HG03432 (cell line): ENCODE data around the gene DCLK2.

Experiments
- ATAC-seq: cut with Tn5 transposase; IDR thresholded peaks from one replicate; pipeline ENCODE4 v1.9.1; 2021; ENCODE audit warnings: mild to moderate bottlenecking, moderate library complexity; ENCODE audit not compliant: unreplicated experiment

DCLK2 gene

GRCh38 chr4:150234246-150234645, 156.0 kb downstream of the DCLK2 start:
- no peak for ATAC-seq

GRCh38 chr4:150235317-150235716, 157.1 kb downstream of the DCLK2 start:
- no peak for ATAC-seq

- ATAC-seq, result no peak
Observed at GRCh38 chr4:150235808-150236271, 157.6 kb downstream of the DCLK2 start.

- ATAC-seq, result no peak
Observed at GRCh38 chr4:150236626-150237025, 158.4 kb downstream of the DCLK2 start.

GRCh38 chr4:150237110-150237872, 159.0 kb downstream of the DCLK2 start:
- no peak for ATAC-seq

GRCh38 chr4:150238591-150238990, 160.3 kb downstream of the DCLK2 start:
- ATAC-seq, result no peak

GRCh38 chr4:150240011-150240410, 161.8 kb downstream of the DCLK2 start:
- ATAC-seq, result no peak

GRCh38 chr4:150242820-150243458, 164.7 kb downstream of the DCLK2 start:
- ATAC-seq, result no peak

GRCh38 chr4:150243932-150244331, 165.7 kb downstream of the DCLK2 start:
- no peak for ATAC-seq

- ATAC-seq, result no peak
Observed at GRCh38 chr4:150244600-150244999, 166.4 kb downstream of the DCLK2 start.

GRCh38 chr4:150247184-150247583, 168.9 kb downstream of the DCLK2 start:
- ATAC-seq, result no peak

- ATAC-seq, result no peak
Observed at GRCh38 chr4:150248181-150248580, 169.9 kb downstream of the DCLK2 start.

- no peak for ATAC-seq
Observed at GRCh38 chr4:150250293-150250997, 172.2 kb downstream of the DCLK2 start.

- ATAC-seq, result no peak
Observed at GRCh38 chr4:150250998-150251651, 172.9 kb downstream of the DCLK2 start.

- ATAC-seq, result no peak
Observed at GRCh38 chr4:150251752-150252190, 173.5 kb downstream of the DCLK2 start.

- ATAC-seq, result no peak
Observed at GRCh38 chr4:150252306-150252705, 174.1 kb downstream of the DCLK2 start.

- ATAC-seq, result no peak
Observed at GRCh38 chr4:150252741-150253140, 174.5 kb downstream of the DCLK2 start.

GRCh38 chr4:150253416-150253815, 175.2 kb downstream of the DCLK2 start:
- ATAC-seq, result no peak

GRCh38 chr4:150253965-150254630, 175.9 kb downstream of the DCLK2 start:
- ATAC-seq, result no peak

- ATAC-seq, result no peak
Observed at GRCh38 chr4:150255610-150256224, 177.5 kb downstream of the DCLK2 start.
